GM21529 (cell line): ENCODE measurements around the gene OR6N1.

Experiments used
- ATAC-seq: cut with Tn5 transposase; IDR thresholded peaks from one replicate; pipeline ENCODE4 v1.9.1; 2021; ENCODE audit not compliant: unreplicated experiment

The OR6N1 gene, protein sequence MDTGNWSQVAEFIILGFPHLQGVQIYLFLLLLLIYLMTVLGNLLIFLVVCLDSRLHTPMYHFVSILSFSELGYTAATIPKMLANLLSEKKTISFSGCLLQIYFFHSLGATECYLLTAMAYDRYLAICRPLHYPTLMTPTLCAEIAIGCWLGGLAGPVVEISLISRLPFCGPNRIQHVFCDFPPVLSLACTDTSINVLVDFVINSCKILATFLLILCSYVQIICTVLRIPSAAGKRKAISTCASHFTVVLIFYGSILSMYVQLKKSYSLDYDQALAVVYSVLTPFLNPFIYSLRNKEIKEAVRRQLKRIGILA

DNA sequence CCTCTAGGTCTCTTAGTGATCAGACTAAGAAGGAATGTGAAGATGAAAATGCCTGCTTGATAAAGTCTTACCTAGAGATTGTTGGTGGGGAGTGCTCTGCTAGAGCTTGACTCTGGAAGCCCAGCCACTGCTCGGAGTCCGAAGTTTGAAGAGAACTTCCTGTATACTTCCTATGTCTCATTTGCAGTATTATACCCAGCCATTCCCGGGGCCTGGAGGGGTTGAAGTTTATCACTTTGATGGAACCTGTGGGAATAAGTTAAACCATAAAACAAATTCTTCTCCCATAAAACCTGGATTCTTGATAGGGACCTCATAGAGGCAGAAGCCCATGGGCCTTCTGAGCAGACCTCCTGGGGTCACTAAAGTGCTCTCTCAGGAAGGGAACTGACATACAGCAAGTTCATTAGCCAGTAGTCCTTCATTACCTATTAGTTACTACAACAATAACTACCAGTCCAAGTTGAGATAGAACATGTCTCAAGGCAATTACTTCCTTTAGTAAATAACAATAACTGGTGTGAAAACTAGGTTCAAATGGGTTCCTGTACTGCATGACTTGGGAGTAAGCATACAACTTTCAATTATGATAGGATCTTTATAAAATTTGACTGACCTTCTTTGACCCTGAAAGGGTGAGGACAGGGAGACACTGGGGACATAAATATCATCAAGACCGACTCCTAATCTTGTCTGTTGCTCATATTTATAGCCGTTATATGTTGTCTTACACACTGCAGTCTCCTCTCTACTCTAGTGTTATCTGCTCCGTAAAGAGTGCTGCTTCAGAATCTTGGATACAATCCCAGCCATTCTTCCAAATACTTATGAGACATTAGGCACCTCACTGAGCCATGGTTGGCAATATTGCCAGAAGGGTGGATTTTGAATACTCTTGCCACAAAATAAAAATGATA lies at the start of gene OR6N1:
OR6N1 (minus strand) TSS at position 246 of the 917 bp plus-strand sequence. CDS start 5,513 bp downstream, outside the sequence.
- ATAC-seq = no peak

DNA sequence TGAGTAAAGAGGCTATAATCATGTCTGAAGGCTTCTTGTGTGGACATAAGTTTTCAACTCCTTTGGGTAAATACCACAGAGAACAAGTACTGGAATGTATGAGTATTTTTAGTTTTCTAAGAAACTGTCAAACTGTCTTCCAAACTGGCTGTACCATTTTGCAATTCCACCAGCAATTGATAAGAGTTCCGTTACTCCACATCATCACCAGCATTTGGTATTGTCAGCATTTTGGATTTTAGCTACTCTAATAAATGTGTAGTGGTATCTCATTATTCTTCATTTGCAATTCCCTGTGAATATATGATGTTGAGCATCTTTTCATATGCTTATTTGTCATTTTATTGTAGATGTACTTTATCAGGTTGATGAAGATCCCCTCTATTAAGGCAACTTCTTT lies 49.7 kb upstream of the OR6N1 start:
- ATAC-seq = no peak

DNA sequence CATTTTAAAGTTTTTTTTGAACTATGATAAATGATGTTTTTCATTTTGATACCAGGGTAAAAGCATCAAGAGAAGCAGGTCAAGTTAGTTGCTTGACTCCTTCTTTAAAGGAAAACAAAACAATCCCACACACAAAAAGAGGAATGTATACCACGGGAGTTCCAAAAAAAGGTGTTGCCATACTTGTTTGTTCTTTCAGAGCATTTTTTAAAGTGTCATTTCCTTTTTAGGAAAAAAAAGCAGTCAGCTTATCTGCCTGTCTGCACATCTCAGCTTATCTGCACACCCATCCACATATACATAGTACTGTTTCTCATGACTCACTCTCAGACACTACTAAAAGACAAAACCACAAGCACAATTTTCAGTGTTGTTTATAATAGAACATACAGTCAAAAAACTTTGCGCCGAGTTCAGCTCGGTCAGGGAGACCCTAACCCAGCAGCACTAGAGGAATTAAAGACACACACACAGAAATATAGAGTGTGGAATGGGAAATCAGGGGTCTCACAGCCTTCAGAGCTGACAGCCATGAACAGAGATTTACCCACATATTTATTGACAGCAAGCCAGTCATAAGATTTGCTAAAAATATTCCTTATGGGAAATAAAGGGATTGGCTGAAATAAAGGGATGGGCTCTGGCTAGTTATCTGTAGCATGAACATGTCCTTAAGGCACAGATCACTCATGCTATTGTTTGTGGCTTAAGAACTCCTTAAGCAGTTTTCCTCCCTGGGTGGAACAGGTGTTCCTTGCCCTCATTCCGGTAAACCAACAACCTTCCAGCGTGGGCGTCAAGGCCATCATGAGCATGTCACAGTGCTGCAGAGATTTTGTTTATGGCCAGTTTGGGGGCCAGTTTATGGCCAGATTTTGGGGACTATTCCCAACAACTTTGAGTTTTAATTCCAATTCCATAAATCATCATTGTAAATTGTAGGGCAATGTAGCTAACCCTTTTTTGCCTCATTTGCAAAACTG lies 47.8 kb upstream of the OR6N1 start:
- no peak for ATAC-seq

DNA sequence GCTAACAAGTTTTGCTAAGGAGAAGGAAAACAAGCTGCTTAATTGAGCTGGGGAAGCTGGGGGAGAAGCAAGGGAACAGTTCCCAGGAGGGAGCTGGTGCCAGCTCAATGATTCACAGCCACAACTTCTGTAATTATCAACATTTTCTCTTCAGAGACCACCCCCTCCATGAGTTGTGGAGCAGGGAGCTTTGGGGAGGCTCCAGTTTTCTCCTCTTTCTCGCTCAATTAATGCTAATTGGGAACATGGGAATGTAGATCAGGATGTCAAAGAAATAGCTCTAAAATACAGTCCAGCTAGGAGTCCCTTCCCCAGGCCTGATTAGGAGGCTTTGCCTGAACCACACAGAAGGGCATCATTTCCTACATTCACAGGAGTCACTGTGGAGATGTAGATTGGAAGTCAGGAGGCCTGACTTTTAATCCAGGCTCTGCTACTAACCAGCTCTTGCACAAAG lies 47.0 kb upstream of the OR6N1 start:
- no peak for ATAC-seq

DNA sequence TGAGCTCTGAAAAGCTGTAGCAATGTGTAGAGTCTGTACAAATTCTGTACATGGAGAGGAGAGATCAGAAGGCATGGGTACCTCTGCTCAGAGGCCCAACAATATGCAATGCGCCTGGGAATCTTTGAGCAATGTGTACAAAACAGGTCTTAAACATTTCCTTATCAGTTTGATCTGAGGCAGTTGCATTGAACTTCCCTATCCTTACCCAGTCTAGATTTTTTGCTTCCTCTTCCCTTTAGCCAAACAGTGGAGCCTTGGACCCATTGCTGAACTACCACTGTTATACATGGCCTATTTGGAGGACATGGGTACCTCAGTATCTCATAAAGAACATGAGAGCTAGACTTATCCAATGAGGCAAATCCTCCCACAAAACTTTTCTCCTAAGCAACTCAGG lies 46.6 kb upstream of the OR6N1 start:
- ATAC-seq = no peak

DNA sequence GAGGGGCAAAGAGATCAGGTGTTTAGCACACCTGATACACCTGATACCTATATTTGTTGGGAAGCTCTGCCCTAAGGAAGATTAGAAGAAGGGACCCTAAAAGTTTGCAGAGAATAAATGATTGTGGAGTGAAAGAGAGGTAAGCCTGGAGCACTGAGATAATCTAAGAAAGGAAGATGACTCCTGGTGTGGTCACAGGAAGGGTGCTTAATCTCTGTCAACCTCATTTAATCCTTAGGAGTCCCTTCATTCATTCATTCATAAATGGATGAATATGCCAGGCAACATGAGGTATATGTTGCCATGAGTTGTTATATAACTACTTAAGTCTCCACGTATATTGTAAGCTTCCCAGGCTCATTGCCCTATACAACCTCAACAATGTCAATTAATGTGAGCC lies 43.0 kb upstream of the OR6N1 start:
- ATAC-seq = no peak

DNA sequence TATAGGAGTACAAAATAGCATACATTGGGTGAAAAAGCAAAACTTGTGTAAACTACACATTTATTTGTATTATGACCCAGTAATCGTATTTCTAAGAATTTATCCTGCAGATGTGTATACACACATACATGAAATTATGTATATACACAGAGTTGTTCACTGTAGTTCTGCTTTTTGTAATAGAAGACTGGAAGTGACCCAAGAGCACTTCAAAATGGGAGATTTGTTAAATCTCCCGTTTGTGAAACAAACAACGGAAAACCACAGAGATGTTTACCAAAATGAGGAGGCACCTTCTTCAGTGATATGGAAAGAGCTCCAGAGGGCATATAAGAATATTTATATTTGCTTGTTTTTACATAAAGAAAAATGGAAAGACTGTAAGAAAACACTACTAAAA lies 41.2 kb upstream of the OR6N1 start:
- ATAC-seq = no peak

DNA sequence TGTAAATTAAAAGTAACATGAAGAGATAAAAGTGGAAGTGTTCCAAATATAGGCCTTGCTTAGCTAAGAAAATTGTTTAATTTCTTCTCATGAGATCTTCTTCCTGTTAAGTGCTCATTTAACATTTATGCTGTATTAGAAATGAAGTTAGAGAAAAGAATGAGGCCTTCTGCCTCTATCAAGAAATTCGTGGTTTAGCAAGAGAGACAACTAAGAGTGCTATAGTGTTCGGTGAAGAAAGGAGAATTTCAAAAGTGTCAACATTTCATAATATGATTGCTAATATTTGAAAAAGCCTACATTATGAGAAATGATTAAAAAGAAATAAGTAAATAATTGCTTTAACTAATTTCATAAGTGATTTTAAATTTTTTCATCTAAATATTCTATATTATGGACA lies 40.3 kb upstream of the OR6N1 start:
- no peak for ATAC-seq

DNA sequence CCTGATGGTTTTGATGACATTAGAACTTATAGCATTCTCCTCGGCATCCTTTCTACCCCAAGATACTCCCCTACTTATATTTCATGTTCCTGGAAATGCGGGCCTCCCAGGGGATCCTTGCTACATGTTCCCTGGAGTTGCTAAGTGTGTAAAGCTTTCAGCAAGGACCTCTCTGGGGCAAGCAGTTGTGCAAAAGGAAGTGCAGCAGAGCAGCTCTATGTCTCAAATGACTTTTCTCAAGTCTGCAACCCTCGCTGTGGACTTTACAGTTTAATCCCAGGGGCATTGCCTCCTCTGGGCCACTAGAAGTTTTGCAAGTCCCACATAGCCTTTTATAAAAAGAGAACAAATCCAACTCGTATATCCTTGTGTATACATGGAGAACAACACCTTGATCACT lies 38.3 kb upstream of the OR6N1 start:
- no peak for ATAC-seq

DNA sequence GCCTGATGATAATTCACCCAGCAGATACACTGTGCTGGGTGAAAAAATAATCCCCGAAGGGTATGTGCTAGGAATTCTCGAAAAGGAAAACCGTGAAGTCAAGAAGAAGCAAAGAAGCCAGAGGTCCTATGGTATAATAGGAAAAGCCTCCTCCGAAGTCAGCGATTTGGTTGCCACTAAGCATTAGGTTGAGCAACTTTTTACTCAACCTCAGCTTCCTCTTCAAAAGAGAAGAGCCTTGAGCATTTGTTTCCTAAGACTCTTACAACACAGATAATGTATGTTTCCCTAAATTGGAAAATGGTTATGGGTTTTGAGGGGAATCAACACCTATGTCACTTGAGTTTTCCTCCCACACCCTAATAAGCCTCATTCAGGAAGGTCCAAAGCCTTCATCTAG lies 37.9 kb upstream of the OR6N1 start:
- no peak for ATAC-seq

DNA sequence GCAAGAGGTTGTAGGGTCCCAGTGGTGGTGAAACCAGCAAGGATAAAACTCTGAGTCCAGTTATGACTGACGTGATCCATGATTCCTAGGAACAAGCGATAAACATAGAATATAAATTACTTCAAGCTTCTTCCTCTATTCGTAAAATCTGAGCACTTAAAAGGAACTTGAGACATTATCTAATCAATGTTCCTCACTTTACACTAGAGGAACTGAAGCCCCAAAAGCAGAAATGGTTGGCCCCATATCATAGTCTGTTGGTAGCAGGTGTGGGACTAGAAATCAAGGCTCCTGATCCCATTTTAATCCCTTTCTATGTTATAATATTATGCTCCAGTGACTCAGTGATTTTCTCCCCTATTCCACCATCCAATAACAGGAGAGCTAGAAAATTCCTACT lies 37.3 kb upstream of the OR6N1 start:
- ATAC-seq = no peak

DNA sequence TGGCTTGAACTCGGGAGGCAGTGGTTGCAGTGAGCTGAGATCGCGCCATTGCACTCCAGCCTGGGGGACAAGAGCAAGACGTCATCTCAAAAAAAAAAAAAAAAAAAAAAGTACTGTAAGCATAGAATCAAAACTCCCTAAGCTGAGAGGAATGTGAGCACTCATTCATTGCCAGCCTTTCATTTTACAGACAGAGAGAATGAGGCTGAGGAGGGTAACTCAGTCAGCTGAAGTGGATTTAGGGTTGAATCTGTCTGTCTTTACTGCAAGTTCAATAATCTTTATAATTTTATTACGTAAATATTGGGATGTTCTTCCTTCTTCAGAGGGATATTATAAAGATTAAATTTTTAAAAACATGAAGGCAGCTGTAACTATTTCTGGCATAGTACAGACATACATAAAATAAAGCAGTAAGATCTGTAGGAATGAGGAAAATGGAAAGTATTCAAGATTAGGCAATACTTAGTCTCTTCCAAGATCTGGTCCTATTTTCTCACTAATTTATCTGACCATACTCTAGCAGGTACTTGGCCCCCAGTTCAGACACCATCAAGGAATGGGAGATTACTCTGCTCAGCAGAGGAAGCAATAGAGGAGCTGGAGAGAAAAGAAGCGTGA lies 35.0 kb upstream of the OR6N1 start:
- ATAC-seq = no peak

DNA sequence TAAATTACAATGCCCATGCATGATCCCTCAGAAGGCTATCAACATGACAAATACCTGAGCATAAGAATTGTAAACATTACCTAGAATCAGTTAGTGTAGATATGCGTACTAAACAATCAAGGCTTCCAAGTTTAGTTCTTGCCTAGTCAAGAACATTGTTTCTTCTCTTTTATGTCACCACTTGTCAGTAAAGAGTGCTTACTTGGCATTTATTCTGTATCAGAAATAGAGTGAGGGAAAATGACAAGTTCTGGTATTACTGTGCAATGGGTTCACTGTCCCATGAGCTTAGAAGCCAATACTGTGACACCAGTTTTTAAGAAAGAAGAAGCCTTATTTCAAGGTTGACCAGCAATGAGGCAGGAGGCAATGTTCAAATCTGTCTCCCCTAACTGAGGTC lies 31.7 kb upstream of the OR6N1 start:
- no peak for ATAC-seq

DNA sequence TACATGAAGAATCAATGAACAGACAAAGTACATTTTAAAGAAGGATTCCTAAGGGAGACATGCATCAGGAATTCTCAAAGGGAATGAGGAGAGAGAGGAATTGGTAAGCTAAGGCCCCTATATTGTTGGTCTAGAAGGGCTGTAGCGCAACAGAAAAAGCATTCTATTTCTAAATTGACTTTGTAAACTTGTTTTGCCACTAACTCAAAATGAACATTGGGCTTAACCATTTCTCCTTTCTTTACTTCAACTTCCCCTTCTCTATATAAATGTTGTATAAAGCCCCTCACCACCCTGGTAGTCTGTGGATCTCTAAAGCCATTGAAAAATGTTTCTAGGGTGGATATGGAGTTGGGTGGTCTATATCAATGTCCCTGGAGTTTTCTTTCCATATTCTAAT lies 29.4 kb upstream of the OR6N1 start:
- no peak for ATAC-seq

DNA sequence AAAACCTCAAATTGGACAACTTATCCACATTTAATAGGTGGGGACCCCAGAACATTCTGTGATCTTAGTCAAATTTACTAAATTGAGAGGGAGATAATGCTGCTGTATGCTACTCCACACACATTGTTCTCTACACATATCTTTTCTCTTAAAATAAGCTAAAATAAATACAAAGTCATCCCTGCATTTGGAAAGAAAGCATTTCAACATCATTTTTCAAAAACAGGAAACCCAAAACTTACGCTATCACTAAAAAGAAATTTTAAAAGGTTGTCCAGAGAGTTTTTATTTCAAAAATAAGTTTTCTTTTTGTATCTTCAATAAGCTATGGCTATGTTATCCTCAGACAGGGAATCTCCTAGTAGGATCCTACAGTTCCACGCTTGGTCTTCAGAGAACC lies 28.5 kb upstream of the OR6N1 start:
- no peak for ATAC-seq

DNA sequence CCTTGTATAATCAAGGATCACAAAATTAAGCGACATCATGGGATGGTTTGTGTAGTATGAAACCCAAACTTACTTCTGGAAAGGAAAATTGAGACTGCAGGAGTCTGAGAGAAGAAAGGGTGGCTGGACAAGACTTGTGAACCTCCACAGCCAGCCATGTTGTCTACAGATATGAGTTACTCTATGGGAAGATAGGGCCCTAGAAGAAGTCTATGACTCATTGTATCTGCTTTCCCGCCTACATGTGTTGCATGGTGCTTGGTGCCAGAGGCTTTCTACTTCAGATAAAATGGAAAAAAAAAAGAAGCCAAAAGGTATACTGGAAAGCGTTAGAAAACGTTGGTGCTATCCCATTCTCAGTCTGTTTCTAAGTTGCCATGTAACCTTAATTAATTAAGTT lies 27.7 kb upstream of the OR6N1 start:
- no peak for ATAC-seq

DNA sequence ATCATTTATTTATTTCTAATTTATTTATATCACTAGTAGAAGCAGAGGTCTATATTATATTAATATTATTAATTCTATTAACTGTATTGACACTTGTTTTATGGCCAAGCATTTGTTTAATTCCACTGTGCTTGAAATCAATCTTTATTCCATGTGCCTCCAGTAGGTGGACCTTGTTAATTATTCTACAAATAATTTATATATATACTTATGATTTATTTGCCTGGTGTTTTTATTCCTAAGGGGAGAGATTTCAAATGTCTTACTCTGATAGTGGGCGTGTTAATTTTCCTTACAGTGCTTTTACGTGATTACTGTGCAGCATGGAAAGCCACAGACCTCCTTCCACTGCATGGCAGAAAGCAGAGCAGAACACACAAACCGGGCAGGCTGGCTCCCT lies 26.5 kb upstream of the OR6N1 start:
- ATAC-seq = no peak

DNA sequence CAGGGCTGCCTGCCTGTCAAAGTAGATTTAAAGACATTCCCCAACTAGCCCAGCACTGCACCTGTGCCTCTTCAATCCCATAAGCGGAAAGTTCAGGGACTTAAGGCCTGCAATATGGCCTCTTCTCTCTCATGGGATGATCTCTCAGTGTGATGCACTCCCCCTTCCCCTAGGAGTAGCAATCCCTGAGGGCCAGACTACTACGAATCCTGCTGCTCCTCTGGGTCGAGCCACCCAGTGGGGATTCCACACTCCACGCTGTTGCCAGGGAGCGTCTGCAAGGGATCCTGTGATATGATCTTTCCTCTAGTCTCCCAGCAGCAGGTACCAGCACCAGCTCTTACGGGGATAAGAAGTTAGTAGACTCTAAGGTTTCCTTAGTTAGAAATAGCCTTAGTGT lies 22.3 kb upstream of the OR6N1 start:
- ATAC-seq = no peak

DNA sequence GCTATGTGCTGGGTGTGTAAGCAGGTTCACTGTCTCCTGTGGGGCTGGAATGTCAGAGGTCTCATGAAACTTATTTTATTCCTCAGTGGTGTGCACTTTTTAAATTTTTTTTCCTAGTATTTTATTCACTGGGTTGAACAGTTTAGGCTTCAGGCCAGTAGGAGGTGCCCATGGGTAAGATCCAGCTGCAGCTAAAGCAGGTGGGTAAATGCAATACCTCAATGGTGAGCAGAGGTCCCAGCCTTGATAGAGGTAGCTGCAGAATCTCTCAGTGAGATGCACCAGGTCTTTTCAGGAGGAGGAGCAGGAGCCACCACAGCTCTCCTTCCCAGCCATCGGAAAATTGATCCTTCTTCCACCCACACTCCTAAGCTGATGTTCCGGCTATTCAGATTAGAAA lies 21.6 kb upstream of the OR6N1 start:
- no peak for ATAC-seq

DNA sequence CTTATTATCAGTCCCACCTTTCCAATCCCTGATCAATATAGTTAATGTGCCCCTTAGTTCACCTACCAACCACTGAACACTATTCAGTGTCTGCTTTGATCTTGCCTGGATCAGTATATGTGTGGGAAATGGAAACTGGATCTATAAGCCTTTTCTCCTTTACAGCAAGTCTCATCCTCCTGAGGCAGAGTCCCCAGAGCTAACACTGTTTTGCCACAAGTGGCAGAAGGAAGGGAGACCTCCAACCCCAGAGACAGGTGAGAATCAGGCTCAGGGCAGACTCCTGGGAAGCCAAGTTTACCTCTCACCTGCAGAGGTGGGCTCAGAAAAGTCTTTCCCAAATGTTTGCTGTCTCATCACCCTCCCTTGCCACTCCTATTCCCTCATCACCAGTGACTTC lies 9.1 kb upstream of the OR6N1 start, which contains the start of gene OR6N2:
OR6N2 (minus strand) TSS at position 101 of the 400 bp plus-strand sequence. CDS start 3,569 bp downstream, outside the sequence.
- no peak for ATAC-seq
